ENCODE measurements around the gene CCDC183. TPM values are rescaled to one million over a fixed set of nuclear protein-coding genes. Genes with fewer than 3 reads are reported as not detected.
"Not testable (repeated sequence)": the region's sequence is repeated elsewhere in the genome, so short reads cannot be mapped to it uniquely, and the experiment has no call there.

CCDC183 gene
- total and polyA plus RNA-seq, 3 experiments from 2014 or later: 0.26 to 0.73 TPM; not detected in 1

DNA sequence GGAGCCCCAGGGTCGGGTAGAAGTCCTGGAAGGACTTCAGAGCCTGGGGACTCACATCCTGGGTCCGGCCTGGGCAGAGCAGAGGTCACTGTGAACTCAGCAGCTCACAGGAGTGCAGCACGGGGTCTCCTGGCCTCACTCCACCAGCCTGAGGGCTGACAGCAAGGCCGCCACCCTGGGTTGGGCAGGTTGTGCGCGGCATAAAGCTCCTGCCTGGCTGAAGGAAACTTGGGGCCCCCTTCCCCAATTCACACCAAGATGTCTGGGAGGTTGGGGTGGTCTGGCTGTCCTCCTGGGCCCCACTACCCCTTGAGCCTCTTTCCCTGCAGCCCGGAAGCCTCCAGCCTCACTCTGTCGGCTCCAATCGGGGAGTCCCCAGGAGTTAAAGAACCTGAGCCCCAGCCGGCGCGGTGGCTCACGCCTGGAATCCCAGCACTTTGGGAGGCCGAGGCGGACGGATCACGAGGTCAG lies 33.9 kb upstream of the CCDC183 start:
- ChIA-PET CTCF (no interaction called here), POLR2A (no interaction called here)
- H3K27me3 ChIP-seq (ENCODE audit: insufficient read depth, low read length, poor library complexity, severe bottlenecking): no peaks in the 10 kb centered on the region
- Mint-ChIP-seq H3K27ac (no peak overlapping the region), H3K27me3 (peaks cover 7 to 20% of the 10 kb centered on the region in 2 donors), H3K36me3 (no peaks in the 10 kb centered on the region), H3K4me1 (peaks cover 5 to 14% (median 10%) of the 10 kb centered on the region in 3 donors), H3K9me3 (no peaks in the 10 kb centered on the region), H3K4me3 (no peak overlapping the region)
- no peak overlapping the region for H3K27ac ChIP-seq (ENCODE audit: low read depth, low read length)
- no peak overlapping the region for H3K4me3 ChIP-seq (ENCODE audit: low read length)
- DNase-seq: peak in 1 of 5 donors; percentile 12
- H3K4me1 ChIP-seq (ENCODE audit: insufficient read depth, low read length): no peaks in the 10 kb centered on the region
- no peaks in the 10 kb centered on the region for H3K9me3 ChIP-seq (ENCODE audit: low read length)
- no peaks in the 10 kb centered on the region for H3K36me3 ChIP-seq (ENCODE audit: insufficient read depth, low read length)

DNA sequence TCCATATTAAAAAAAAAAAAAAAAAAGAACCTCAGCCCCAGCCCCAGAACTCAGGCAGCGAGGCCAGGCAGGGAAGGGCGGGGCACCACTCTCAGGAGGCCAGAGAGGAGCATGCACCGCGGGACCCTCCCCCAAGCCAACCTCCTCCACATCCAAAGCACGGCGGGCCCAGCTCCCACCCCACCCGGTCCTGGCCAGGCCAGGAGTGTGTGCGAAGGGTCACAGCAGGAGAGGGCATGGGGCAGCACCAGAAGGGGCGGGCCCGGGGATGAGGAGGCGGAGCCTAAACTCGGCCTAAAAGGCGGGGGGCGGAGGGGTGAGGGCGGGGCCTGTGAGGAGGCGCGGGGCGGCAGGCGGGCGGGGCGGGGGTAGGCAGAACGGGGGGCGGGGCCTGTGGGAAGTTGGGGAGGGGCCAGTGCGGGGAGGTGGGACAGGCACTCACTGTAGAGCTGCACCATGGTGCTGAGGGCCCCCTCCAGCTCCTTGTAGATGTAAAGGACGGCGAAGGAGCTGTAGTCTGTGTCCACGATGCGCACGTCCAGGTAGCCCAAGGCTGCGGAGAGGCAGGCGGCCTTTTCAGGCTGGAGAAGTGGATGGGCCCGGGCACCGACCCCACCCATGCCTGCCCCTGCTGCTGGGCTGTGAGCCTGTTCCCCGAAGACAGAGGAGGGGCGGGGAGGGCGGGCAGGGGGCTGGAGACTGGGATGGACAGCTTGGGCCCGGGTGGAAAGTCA lies 33.1 kb upstream of the CCDC183 start:
- Histone ChIP-seq H3K4me3 (ENCODE audit: low read length) (no peak overlapping the region), H3K9me3 (ENCODE audit: low read length) (no peaks in the 10 kb centered on the region), H3K4me1 (ENCODE audit: insufficient read depth, low read length) (no peaks in the 10 kb centered on the region), H3K27me3 (ENCODE audit: insufficient read depth, low read length, poor library complexity, severe bottlenecking) (no peaks in the 10 kb centered on the region), H3K36me3 (ENCODE audit: insufficient read depth, low read length) (no peaks in the 10 kb centered on the region), H3K27ac (ENCODE audit: low read depth, low read length) (no peak overlapping the region)
- Mint-ChIP-seq H3K27me3 (peaks cover 12 to 25% of the 10 kb centered on the region in 2 donors), H3K27ac (no peak overlapping the region), H3K4me3 (no peak overlapping the region), H3K36me3 (no peaks in the 10 kb centered on the region), H3K4me1 (peaks cover 5 to 14% (median 10%) of the 10 kb centered on the region in 3 donors), H3K9me3 (no peaks in the 10 kb centered on the region)
- POLR2A ChIA-PET: no interaction called here
- DNase-seq: peak in 4 of 5 donors; percentile 14 to 45 (median 18)
- CTCF ChIA-PET: no interaction called here

DNA sequence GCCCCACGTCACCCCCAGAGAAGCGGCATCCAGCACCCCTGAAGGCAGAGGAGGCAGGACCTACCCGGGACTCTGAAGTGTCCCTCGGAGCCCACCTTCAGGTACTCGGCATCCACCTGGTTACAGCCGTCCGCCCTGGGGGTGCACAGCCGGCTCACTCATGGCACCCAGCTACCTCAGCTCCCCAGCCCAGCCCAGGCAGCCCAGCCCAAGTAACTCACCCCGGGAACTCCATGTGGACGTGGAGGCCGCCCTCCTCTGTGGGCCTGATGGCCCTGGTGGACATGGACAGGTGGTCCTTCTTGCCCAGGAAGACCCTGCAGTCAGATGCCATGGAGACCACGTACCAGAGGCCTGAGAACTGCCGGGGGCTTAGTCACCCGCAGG lies 32.5 kb upstream of the CCDC183 start:
- Histone ChIP-seq H3K4me1 (ENCODE audit: insufficient read depth, low read length) (no peaks in the 10 kb centered on the region), H3K27ac (ENCODE audit: low read depth, low read length) (no peak overlapping the region), H3K36me3 (ENCODE audit: insufficient read depth, low read length) (no peaks in the 10 kb centered on the region), H3K9me3 (ENCODE audit: low read length) (no peaks in the 10 kb centered on the region), H3K27me3 (ENCODE audit: insufficient read depth, low read length, poor library complexity, severe bottlenecking) (no peaks in the 10 kb centered on the region), H3K4me3 (ENCODE audit: low read length) (no peak overlapping the region)
- H3K36me3 Mint-ChIP-seq: no peaks in the 10 kb centered on the region
- H3K4me3 Mint-ChIP-seq: no peak overlapping the region
- peak in 1 of 5 donors; percentile 39 for DNase-seq
- H3K4me1 Mint-ChIP-seq: peaks cover 5 to 14% (median 10%) of the 10 kb centered on the region in 3 donors
- ChIA-PET CTCF (no interaction called here), POLR2A (no interaction called here)
- peaks cover 14 to 26% of the 10 kb centered on the region in 2 donors for H3K27me3 Mint-ChIP-seq
- H3K9me3 Mint-ChIP-seq: no peaks in the 10 kb centered on the region
- no peak overlapping the region for H3K27ac Mint-ChIP-seq

DNA sequence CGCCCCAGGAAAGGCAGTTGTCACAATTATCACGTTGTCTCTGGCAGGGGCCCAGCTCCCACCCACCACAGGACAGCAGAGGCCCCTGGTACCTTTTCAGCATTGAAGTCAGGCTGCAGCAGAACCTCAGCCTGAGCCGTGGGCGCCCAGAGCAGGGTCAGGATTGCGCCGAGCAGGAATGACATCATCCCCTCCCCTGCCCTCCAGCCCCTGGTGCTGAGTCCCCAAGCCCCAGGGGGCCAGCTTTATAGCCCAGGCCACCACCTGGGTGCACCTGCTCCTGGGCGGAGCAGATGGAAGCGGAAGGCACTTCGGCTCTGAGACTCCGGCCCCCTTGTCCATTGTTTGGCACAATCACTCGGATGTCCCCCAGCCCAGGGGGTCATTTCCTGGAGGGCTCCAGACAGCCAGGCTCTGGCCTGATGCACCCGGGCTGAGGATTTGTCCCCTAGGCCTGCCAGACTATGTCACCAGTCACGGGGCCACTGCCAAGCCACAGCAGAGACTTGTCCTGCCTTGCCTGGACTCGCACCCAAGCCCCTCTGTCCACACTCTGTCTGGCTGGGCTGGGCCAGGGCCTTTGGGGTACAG lies 31.7 kb upstream of the CCDC183 start, which contains the start of gene LCN15:
Gene LCN15, minus strand, starts transcription at position 218 of the 591 bp plus-strand sequence. Its CDS starts 30 bp downstream, at position 188.
- POLR2A ChIA-PET: no interaction called here
- CTCF ChIA-PET: no interaction called here
- Histone ChIP-seq H3K4me3 (ENCODE audit: low read length) (no peak within 1 kb of the TSS), H3K36me3 (ENCODE audit: insufficient read depth, low read length) (no peaks in the 10 kb centered on the region), H3K4me1 (ENCODE audit: insufficient read depth, low read length) (no peaks in the 10 kb centered on the region), H3K9me3 (ENCODE audit: low read length) (no peaks in the 10 kb centered on the region), H3K27me3 (ENCODE audit: insufficient read depth, low read length, poor library complexity, severe bottlenecking) (no peaks in the 10 kb centered on the region), H3K27ac (ENCODE audit: low read depth, low read length) (no peak within 1 kb of the TSS)
- no peak for DNase-seq
- peaks cover 5 to 14% (median 10%) of the 10 kb centered on the region in 3 donors for H3K4me1 Mint-ChIP-seq
- H3K36me3 Mint-ChIP-seq: no peaks in the 10 kb centered on the region
- H3K27me3 Mint-ChIP-seq: peaks cover 14 to 26% of the 10 kb centered on the region in 2 donors
- H3K9me3 Mint-ChIP-seq: no peaks in the 10 kb centered on the region
- H3K27ac Mint-ChIP-seq: no peak within 1 kb of the TSS
- no peak within 1 kb of the TSS for H3K4me3 Mint-ChIP-seq

DNA sequence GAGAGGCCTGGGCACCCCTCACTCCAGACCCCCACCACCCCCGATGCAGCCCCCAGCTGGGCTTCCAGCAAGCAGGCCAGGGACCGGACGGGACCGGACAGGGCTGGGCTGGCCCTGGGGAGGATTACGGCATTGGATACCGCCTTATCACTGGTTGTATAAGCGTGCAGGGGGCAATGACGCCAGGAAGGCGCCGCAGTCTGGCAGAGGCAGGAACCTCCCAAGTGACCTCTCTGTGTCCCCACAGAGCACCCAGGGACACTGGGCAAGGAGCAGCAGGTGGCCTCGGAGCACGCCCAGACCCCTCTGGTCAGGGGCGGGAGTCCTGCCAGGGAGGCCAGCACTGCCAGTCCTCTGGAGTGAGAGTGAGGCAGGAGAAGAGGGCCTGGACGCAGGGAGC lies 31.1 kb upstream of the CCDC183 start:
- no peak overlapping the region for H3K4me3 ChIP-seq (ENCODE audit: low read length)
- Mint-ChIP-seq H3K4me3 (no peak overlapping the region), H3K4me1 (peaks cover 5 to 14% (median 13%) of the 10 kb centered on the region in 3 donors), H3K9me3 (no peaks in the 10 kb centered on the region), H3K36me3 (no peaks in the 10 kb centered on the region), H3K27me3 (peaks cover 12 to 20% of the 10 kb centered on the region in 2 donors), H3K27ac (no peak overlapping the region)
- H3K27me3 ChIP-seq (ENCODE audit: insufficient read depth, low read length, poor library complexity, severe bottlenecking): no peaks in the 10 kb centered on the region
- DNase-seq: no peak
- POLR2A ChIA-PET: no interaction called here
- H3K9me3 ChIP-seq (ENCODE audit: low read length): no peaks in the 10 kb centered on the region
- H3K27ac ChIP-seq (ENCODE audit: low read depth, low read length): no peak overlapping the region
- H3K36me3 ChIP-seq (ENCODE audit: insufficient read depth, low read length): no peaks in the 10 kb centered on the region
- CTCF ChIA-PET: no interaction called here
- no peaks in the 10 kb centered on the region for H3K4me1 ChIP-seq (ENCODE audit: insufficient read depth, low read length)

DNA sequence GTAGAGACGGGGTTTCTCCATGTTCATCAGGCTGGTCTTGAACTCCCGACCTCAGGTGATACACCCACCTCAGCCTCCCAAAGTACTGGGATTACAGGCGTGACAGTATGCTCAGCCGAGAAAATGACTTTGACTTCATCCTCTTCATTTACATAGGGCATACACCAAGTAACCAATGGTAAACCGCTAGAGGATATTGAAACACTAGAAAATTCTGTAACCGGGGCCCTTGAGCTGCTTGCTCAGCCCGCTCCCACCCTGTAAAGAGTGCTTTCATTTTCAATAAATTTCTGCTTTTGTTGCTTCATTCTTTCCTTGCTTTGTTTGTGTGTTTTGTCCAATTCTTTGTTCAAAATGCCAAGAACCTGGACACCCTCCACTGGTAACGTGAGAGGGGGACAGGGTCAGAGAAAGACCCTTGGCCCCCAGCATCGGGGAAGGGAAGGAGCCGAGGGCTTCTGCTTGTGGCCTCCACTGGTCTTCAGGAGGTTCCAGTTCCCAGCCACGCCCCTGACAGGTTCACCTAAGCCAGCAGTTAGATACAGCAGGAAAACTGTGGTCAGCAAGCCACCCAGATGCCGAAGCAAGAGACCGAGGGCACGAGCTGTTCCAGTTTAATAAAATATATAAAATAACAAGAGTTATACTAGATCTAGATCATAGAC lies 30.3 kb upstream of the CCDC183 start:
- peak overlapping the region in 3 of 7 donors; percentile 14 to 65 (median 41) for H3K4me3 Mint-ChIP-seq

DNA sequence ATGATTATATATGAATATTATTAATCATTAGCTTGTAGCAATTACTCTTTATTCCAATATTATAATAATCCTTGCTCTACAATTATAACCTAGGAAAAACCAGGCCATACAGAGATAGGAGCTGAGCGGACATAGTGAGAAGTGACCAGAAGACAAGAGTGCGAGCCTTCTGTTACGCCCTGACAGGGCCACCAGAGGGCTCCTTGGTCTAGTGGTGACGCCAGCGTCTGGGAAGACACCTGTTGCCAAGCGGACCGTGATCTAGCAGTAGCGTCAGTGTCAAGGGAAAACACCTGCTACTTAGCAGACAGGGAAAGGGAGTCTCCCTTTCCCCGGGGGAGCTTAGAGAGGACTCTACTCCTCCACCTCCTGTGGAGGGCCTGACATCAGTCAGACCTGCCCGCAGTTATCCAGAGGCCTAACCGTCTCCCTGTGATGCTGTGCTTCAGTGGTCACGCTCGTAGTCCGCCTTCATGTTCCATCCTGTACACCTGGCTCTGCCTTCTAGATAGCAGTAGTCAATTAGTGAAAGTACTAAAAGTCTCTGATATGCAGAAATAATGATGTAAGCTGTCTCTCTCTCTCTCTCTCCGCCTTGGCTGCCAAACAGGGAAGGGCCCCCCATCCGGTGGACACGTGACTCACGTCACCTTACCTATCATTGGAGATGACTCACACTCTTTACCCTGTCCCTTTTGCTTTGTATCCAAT lies 29.6 kb upstream of the CCDC183 start:
- CTCF ChIA-PET: interaction anchor here (0.7 to 4.5 kb wide), 5 partner anchors 11 to 301 kb away, joined by 3 to 13 read pairs (median 3); partner anchors contain the start of gene RABL6
- H3K36me3 Mint-ChIP-seq; H3K36me3 ChIP-seq (ENCODE audit: insufficient read depth, low read length); H3K4me3 ChIP-seq (ENCODE audit: low read length); H3K27me3 ChIP-seq (ENCODE audit: insufficient read depth, low read length, poor library complexity, severe bottlenecking); H3K9me3 Mint-ChIP-seq; H3K4me1 ChIP-seq (ENCODE audit: insufficient read depth, low read length); POLR2A ChIA-PET; H3K9me3 ChIP-seq (ENCODE audit: low read length); H3K27ac ChIP-seq (ENCODE audit: low read depth, low read length): not testable (repeated sequence)
- Mint-ChIP-seq H3K27ac (peak overlapping the region in 6 of 8 donors; percentile 24 to 93 (median 80)), H3K27me3 (peaks cover 8 to 13% of the 10 kb centered on the region in 2 donors), H3K4me1 (peaks cover 5 to 14% (median 13%) of the 10 kb centered on the region in 3 donors), H3K4me3 (peak overlapping the region in 5 of 7 donors; percentile 4 to 71 (median 36))
- DNase-seq: peak in 2 of 5 donors; percentile 35 to 70

More for the DNA sequence above, 30.3 kb upstream of the CCDC183 start:
- POLR2A ChIA-PET; H3K9me3 ChIP-seq (ENCODE audit: low read length); H3K36me3 Mint-ChIP-seq; H3K27me3 ChIP-seq (ENCODE audit: insufficient read depth, low read length, poor library complexity, severe bottlenecking); H3K4me3 ChIP-seq (ENCODE audit: low read length); H3K27ac ChIP-seq (ENCODE audit: low read depth, low read length); H3K9me3 Mint-ChIP-seq; H3K4me1 ChIP-seq (ENCODE audit: insufficient read depth, low read length); DNase-seq; H3K36me3 ChIP-seq (ENCODE audit: insufficient read depth, low read length): not testable (repeated sequence)
- CTCF ChIA-PET: interaction anchor here (0.7 to 4.5 kb wide), 5 partner anchors 12 to 302 kb away, joined by 3 to 13 read pairs (median 3); partner anchors contain the start of gene RABL6
- Mint-ChIP-seq H3K27ac (peak overlapping the region in 3 of 8 donors; percentile 28 to 72 (median 52)), H3K4me1 (peaks cover 5 to 14% (median 13%) of the 10 kb centered on the region in 3 donors), H3K27me3 (peaks cover 10 to 15% of the 10 kb centered on the region in 2 donors)
